Measurements from ENCODE around the gene MADD. TPM values are rescaled to one million over a fixed set of nuclear protein-coding genes. Genes with fewer than 3 reads are reported as not detected.

The MADD gene
- total RNA-seq, 1 donor from 2014 or later: 67.2 TPM

GRCh38 chr11:47269002-47269828 is 718 bp upstream of the MADD start:
- Mint-ChIP-seq H3K27ac (ENCODE audit: unreplicated experiment) (peak overlapping the region; percentile 98), H3K36me3 (ENCODE audit: unreplicated experiment) (no peaks in the 10 kb centered on the region), H3K4me1 (ENCODE audit: unreplicated experiment) (peaks cover 65% of the 10 kb centered on the region), H3K4me3 (ENCODE audit: unreplicated experiment) (peak overlapping the region; percentile 92), H3K27me3 (ENCODE audit: unreplicated experiment) (no peaks in the 10 kb centered on the region), H3K9me3 (ENCODE audit: unreplicated experiment) (no peaks in the 10 kb centered on the region)
- DNase-seq (ENCODE audit: extremely low spot score, unreplicated experiment): peak; percentile 95
- peak; percentile 47 for TF ChIP-seq CTCF (IDR thresholded peaks at IDR 0.05)

DNA sequence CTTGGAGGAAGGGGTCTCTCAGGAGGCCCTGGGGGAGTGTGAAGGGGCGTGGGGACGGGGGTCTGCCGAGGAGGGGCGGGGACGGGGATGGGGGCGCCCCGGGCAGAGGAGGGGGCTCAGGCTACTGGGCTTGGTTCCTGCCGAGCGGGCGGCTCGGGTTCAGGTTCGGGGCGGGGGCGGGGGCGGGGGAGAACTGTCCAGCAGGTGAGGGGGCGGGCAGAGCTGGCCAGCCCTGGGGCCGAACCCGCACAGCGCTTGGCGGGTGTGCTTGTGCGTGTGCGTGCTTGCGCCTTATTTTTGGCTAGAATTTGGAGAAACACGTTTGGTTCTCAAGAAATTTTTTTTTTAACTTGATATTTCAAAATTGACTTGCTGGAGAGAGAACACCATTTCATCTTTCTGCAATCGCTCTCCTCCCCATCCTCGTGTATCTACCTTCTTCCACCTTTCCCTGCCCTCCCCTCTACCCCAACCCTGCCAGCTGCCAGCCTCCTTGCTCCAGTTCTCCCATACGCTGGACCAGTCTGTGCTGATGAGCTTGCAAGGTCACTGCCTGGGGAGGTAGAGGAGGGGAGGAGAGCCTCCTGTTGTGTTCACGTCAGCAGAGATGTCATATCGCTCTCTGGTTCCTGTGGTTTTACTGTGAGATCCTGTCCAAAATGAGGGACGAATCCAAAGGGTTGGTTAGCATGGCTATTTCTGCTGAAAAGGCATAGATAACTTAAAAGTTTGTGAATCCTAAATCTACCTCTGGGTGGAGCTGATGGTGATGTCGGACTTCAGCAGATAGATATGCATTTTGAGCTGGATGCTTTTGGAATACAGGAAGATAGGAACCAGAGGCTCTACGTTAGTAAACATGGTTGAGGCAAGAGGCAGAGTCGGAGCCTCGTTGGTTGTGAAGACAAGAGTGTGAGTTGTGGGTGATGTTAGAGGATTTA is 668 bp downstream of the MADD start:
- peak overlapping the region; percentile 61 for H3K27ac Mint-ChIP-seq (ENCODE audit: unreplicated experiment)
- no peaks in the 10 kb centered on the region for H3K27me3 Mint-ChIP-seq (ENCODE audit: unreplicated experiment)

GRCh38 chr11:47271328-47271727 is 1.4 kb downstream of the MADD start:
- H3K36me3 Mint-ChIP-seq (ENCODE audit: unreplicated experiment): peaks cover 14% of the 10 kb centered on the region
- H3K27me3 Mint-ChIP-seq (ENCODE audit: unreplicated experiment): no peaks in the 10 kb centered on the region
- DNase-seq (ENCODE audit: extremely low spot score, unreplicated experiment): no peak
- no peak for TF ChIP-seq CTCF (IDR thresholded peaks at IDR 0.05)
- peak overlapping the region; percentile 78 for H3K4me3 Mint-ChIP-seq (ENCODE audit: unreplicated experiment)
- peaks cover 46% of the 10 kb centered on the region for H3K4me1 Mint-ChIP-seq (ENCODE audit: unreplicated experiment)
- peak overlapping the region; percentile 61 for H3K27ac Mint-ChIP-seq (ENCODE audit: unreplicated experiment)
- no peaks in the 10 kb centered on the region for H3K9me3 Mint-ChIP-seq (ENCODE audit: unreplicated experiment)

More for the DNA sequence above, 668 bp downstream of the MADD start:
- peak overlapping the region; percentile 78 for H3K4me3 Mint-ChIP-seq (ENCODE audit: unreplicated experiment)
- peaks cover 8% of the 10 kb centered on the region for H3K36me3 Mint-ChIP-seq (ENCODE audit: unreplicated experiment)
- DNase-seq (ENCODE audit: extremely low spot score, unreplicated experiment): no peak
- peaks cover 51% of the 10 kb centered on the region for H3K4me1 Mint-ChIP-seq (ENCODE audit: unreplicated experiment)
- peak; percentile 33 for TF ChIP-seq CTCF (IDR thresholded peaks at IDR 0.05)
- no peaks in the 10 kb centered on the region for H3K9me3 Mint-ChIP-seq (ENCODE audit: unreplicated experiment)

- Mint-ChIP-seq H3K27ac (ENCODE audit: unreplicated experiment) (peak overlapping the region; percentile 20), H3K9me3 (ENCODE audit: unreplicated experiment) (no peaks in the 10 kb centered on the region), H3K4me3 (ENCODE audit: unreplicated experiment) (peak overlapping the region; percentile 6), H3K4me1 (ENCODE audit: unreplicated experiment) (peaks cover 46% of the 10 kb centered on the region), H3K27me3 (ENCODE audit: unreplicated experiment) (no peaks in the 10 kb centered on the region), H3K36me3 (ENCODE audit: unreplicated experiment) (peaks cover 19% of the 10 kb centered on the region)
- TF ChIP-seq CTCF (IDR thresholded peaks at IDR 0.05): no peak
- DNase-seq (ENCODE audit: extremely low spot score, unreplicated experiment): no peak
These were observed 2.2 kb downstream of the MADD start for GRCh38 chr11:47271961-47272661.
